ENCODE data around the gene ELF1.

- TF ChIP-seq E4F1 (IDR thresholded peaks at IDR 0.05; ENCODE audit: borderline replicate concordance, partially characterized antibody) (no peak), EZH2 (IDR thresholded peaks at IDR 0.05; ENCODE audit: borderline replicate concordance, control insufficient read depth, low read depth, low read length) (no peak), BCL11A (IDR thresholded peaks at IDR 0.05; ENCODE audit: low read depth, low read length) (no peak), RELA (IDR thresholded peaks at IDR 0.05; ENCODE audit: borderline replicate concordance, partially characterized antibody) (no peak), POU2F2 (IDR thresholded peaks at IDR 0.05; ENCODE audit: borderline replicate concordance, low read depth, low read length) (no peak), PAX5 (IDR thresholded peaks at IDR 0.05; ENCODE audit: borderline replicate concordance, low read depth, low read length) (no peak), MYB (IDR thresholded peaks at IDR 0.05; ENCODE audit: borderline replicate concordance, low read depth, low read length) (no peak), POLR2AphosphoS5 (IDR thresholded peaks at IDR 0.05; ENCODE audit: low read length) (no peak), CTCF (IDR thresholded peaks at IDR 0.05 in 2 of 3, conservative IDR thresholded peaks at IDR 0.05 in 1 of 3; ENCODE audit: control insufficient read depth in 2 of 3, extremely low read depth in 1 of 3, insufficient read depth in 1 of 3, low read depth in 3 of 3, low read length in 3 of 3) (no peak), IKZF2 (IDR thresholded peaks at IDR 0.05) (no peak), MTA3 (IDR thresholded peaks at IDR 0.05; ENCODE audit: borderline replicate concordance, low read length) (no peak), CREB1 (IDR thresholded peaks at IDR 0.05; ENCODE audit: low read depth) (no peak), POLR2A (IDR thresholded peaks at IDR 0.05; ENCODE audit: low read depth, low read length) (no peak)
Observed at GRCh38 chr13:41064493-41064892, 45.4 kb upstream of the ELF1 start.
